ENCODE results near the gene WDR13. TPM values are rescaled to one million over a fixed set of nuclear protein-coding genes. Genes with fewer than 3 reads are reported as not detected.
A peak's percentile ranks its signal among the peaks of the same experiment; 100 is the strongest.

WDR13 gene
- total RNA-seq, 1 donor from 2014 or later = 97.8 TPM

- DNase-seq (ENCODE audit: extremely low spot score, unreplicated experiment) = no peak
- Mint-ChIP-seq H3K9me3 (ENCODE audit: unreplicated experiment) (no peaks in the 10 kb centered on the region), H3K4me1 (ENCODE audit: unreplicated experiment) (no peaks in the 10 kb centered on the region), H3K36me3 (ENCODE audit: unreplicated experiment) (peaks cover 15% of the 10 kb centered on the region), H3K27me3 (ENCODE audit: unreplicated experiment) (no peaks in the 10 kb centered on the region), H3K4me3 (ENCODE audit: unreplicated experiment) (no peak overlapping the region), H3K27ac (ENCODE audit: unreplicated experiment) (no peak overlapping the region)
- TF ChIP-seq CTCF (IDR thresholded peaks at IDR 0.05) = no peak
Measured at GRCh38 chrX:48560056-48560455, 37.2 kb upstream of the WDR13 start.

DNA sequence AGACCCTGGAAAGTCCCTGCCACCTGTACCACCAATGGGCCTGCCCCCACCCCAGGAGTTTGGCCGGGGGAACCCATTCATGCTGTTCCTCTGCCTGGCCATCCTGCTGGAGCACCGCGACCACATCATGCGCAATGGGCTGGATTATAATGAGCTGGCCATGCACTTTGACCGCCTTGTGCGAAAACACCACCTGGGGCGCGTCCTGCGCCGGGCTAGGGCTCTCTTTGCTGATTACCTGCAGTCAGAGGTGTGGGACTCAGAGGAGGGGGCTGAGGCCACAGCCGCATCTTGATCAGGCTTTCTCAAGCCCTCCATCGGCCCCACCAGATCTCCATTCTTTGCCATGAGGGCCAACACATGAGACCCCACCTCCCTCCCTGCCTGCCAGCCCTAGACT is 36.6 kb upstream of the WDR13 start:
- no peak for TF ChIP-seq CTCF (IDR thresholded peaks at IDR 0.05)
- DNase-seq (ENCODE audit: extremely low spot score, unreplicated experiment) = no peak
- H3K36me3 Mint-ChIP-seq (ENCODE audit: unreplicated experiment) = peaks cover 10% of the 10 kb centered on the region
- no peak overlapping the region for H3K4me3 Mint-ChIP-seq (ENCODE audit: unreplicated experiment)
- H3K4me1 Mint-ChIP-seq (ENCODE audit: unreplicated experiment) = no peaks in the 10 kb centered on the region
- no peaks in the 10 kb centered on the region for H3K27me3 Mint-ChIP-seq (ENCODE audit: unreplicated experiment)
- no peaks in the 10 kb centered on the region for H3K9me3 Mint-ChIP-seq (ENCODE audit: unreplicated experiment)
- no peak overlapping the region for H3K27ac Mint-ChIP-seq (ENCODE audit: unreplicated experiment)

DNA sequence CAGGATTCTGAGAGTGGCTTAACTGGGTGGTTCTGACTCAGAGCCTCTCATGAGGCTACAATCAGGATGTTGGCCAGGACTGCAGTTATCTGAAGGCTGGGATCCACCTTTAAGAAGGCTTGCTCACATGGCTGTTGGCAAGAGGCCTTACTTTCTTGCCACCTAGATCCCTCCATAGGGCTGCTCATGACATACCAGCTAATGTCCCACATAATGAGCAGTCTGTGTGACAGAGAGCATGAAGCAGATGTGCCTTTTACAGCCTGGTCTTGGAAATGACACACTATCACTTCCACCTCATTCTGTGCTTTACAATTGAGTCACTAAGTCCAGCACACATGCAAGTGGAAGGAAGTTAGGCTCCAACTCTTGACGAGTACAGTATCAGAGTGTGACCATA is 27.3 kb upstream of the WDR13 start:
- H3K4me3 Mint-ChIP-seq (ENCODE audit: unreplicated experiment) = no peak overlapping the region
- H3K4me1 Mint-ChIP-seq (ENCODE audit: unreplicated experiment) = peaks cover 2% of the 10 kb centered on the region
- no peak overlapping the region for H3K27ac Mint-ChIP-seq (ENCODE audit: unreplicated experiment)
- DNase-seq (ENCODE audit: extremely low spot score, unreplicated experiment) = no peak
- TF ChIP-seq CTCF (IDR thresholded peaks at IDR 0.05) = no peak
- no peaks in the 10 kb centered on the region for H3K9me3 Mint-ChIP-seq (ENCODE audit: unreplicated experiment)
- H3K27me3 Mint-ChIP-seq (ENCODE audit: unreplicated experiment) = no peaks in the 10 kb centered on the region
- H3K36me3 Mint-ChIP-seq (ENCODE audit: unreplicated experiment) = peaks cover 2% of the 10 kb centered on the region

GRCh38 chrX:48573690-48574269 is 23.5 kb upstream of the WDR13 start:
- Mint-ChIP-seq H3K4me3 (ENCODE audit: unreplicated experiment) (peak overlapping the region; percentile 97), H3K4me1 (ENCODE audit: unreplicated experiment) (peaks cover 10% of the 10 kb centered on the region), H3K9me3 (ENCODE audit: unreplicated experiment) (no peaks in the 10 kb centered on the region), H3K36me3 (ENCODE audit: unreplicated experiment) (peaks cover 23% of the 10 kb centered on the region), H3K27me3 (ENCODE audit: unreplicated experiment) (no peaks in the 10 kb centered on the region), H3K27ac (ENCODE audit: unreplicated experiment) (peak overlapping the region; percentile 99)
- no peak for TF ChIP-seq CTCF (IDR thresholded peaks at IDR 0.05)
- no peak for DNase-seq (ENCODE audit: extremely low spot score, unreplicated experiment)

DNA sequence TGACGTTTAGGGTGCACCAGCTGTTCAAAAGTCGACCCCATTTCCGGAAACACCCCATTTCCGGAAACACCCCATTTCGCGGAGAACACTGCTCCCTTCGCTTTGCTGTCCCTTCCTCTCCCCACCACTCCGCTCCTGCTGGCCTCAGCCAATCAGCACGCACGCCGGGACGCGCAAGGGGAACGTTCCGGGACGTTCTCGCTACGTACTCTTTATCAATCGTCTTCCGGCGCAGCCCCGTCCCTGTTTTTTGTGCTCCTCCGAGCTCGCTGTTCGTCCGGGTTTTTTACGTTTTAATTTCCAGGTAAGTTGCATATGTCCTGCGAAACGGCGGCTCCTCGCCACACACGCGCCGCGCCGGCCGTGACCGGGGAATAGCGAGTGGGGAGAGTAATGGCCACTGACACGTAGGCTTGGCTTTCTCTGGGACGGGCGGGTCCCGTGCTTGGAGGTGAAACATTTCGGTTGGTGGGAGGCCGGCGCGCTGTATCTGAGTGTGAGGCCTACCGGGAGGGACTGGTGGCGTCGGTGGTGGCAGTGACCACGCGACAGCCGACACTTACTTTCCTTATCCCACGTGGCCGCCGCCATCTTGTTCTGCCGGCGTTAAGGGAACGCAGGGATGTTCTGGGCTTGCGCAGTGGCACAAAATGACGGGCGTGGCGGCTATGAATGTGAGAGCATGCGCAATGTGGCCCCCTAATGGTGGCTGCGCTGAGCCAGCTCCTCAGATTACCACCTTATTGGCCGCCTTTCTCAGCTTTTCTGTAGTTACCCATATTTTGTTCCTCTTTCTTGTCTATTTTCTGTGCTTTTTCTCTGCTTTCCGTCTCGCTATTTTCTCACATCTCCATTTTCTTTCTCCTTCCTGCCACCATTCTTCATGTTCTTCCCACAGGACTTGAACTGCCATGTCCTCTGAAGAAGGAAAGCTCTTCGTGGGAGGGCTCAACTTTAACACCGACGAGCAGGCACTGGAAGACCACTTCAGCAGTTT is 22.7 kb upstream of the WDR13 start, which contains the start of gene RBM3:
Gene RBM3 (plus strand): TSS at position 215 of the 997 bp plus-strand sequence. CDS start 697 bp downstream, at position 912.
- no peaks in the 10 kb centered on the region for H3K27me3 Mint-ChIP-seq (ENCODE audit: unreplicated experiment)

More for the DNA sequence above, 22.7 kb upstream of the WDR13 start, which contains the start of gene RBM3:
- Mint-ChIP-seq H3K9me3 (ENCODE audit: unreplicated experiment) (no peaks in the 10 kb centered on the region), H3K4me1 (ENCODE audit: unreplicated experiment) (peaks cover 10% of the 10 kb centered on the region), H3K36me3 (ENCODE audit: unreplicated experiment) (peaks cover 26% of the 10 kb centered on the region), H3K4me3 (ENCODE audit: unreplicated experiment) (peak within 1 kb of the TSS; percentile 97), H3K27ac (ENCODE audit: unreplicated experiment) (peak within 1 kb of the TSS; percentile 99)
- peak; percentile 95 for DNase-seq (ENCODE audit: extremely low spot score, unreplicated experiment)
- peak; percentile 50 for TF ChIP-seq CTCF (IDR thresholded peaks at IDR 0.05)
